OCI-LY1 (cell line): Measurements from ENCODE around the gene C16orf90.
"Not testable (repeated sequence)": the region's sequence is repeated elsewhere in the genome, so short reads cannot be mapped to it uniquely, and the experiment has no call there.

Source experiments
- H2AFZ ChIP-seq: fragments of 200-600 bp; sonication (generic), shearing (Covaris generic); 2 replicates; pipeline ENCODE4 v1.6.0; 2014; ENCODE audit warnings: antibody characterized with exemption, mild to moderate bottlenecking, low read length
- H3F3A ChIP-seq: fragments of 200-600 bp; sonication (generic), shearing (Covaris generic); 2 replicates; pipeline ENCODE4 v1.6.0; 2014; ENCODE audit warnings: mild to moderate bottlenecking, antibody characterized with exemption, low read length, moderate library complexity; ENCODE audit not compliant: insufficient read depth
- H3K27ac ChIP-seq: fragments of 200-600 bp; sonication (generic); 2 replicates; pipeline ENCODE4 v1.5.1; 2014; ENCODE audit warnings: low read length, mixed run types, mild to moderate bottlenecking, low read depth; ENCODE audit not compliant: poor library complexity, severe bottlenecking
- H3K27me3 ChIP-seq: fragments of 200-600 bp; sonication (generic); 2 replicates; pipeline ENCODE4 v1.6.0; 2014; ENCODE audit warnings: antibody characterized with exemption, mild to moderate bottlenecking, low read length, moderate library complexity; ENCODE audit not compliant: insufficient read depth
- H3K36me3 ChIP-seq: fragments of 200-600 bp; sonication (generic); 2 replicates; pipeline ENCODE4 v1.6.1; 2014; ENCODE audit warnings: mild to moderate bottlenecking, antibody characterized with exemption, low read length, moderate library complexity, mixed read lengths; ENCODE audit not compliant: insufficient read depth
- H3K4me1 ChIP-seq: fragments of 200-600 bp; sonication (generic); 2 replicates; pipeline ENCODE4 v1.5.1; 2014; ENCODE audit warnings: mild to moderate bottlenecking, low read length, moderate library complexity; ENCODE audit not compliant: insufficient read depth, severe bottlenecking
- H3K4me2 ChIP-seq: fragments of 200-600 bp; sonication (generic), shearing (Covaris generic); 2 replicates; pipeline ENCODE4 v1.6.1; 2014; ENCODE audit warnings: low read length
- H3K4me3 ChIP-seq: fragments of 200-600 bp; sonication (generic); 2 replicates; pipeline ENCODE4 v1.5.1; 2014; ENCODE audit warnings: low read length, low read depth, mild to moderate bottlenecking, mixed read lengths; ENCODE audit not compliant: poor library complexity, severe bottlenecking
- H3K79me2 ChIP-seq: fragments of 200-600 bp; shearing (Covaris generic); 2 replicates; pipeline ENCODE4 v1.6.1; 2016; ENCODE audit warnings: mixed run types, low read length, mixed read lengths; ENCODE audit not compliant: insufficient read depth
- H3K9ac ChIP-seq: fragments of 200-600 bp; sonication (generic), shearing (Covaris generic); 2 replicates; pipeline ENCODE4 v1.6.1; 2014; ENCODE audit warnings: mild to moderate bottlenecking, low read length, mixed read lengths
- H3K9me2 ChIP-seq: fragments of 200-600 bp; sonication (generic), shearing (Covaris generic); 2 replicates; pipeline ENCODE4 v1.6.1; 2014; ENCODE audit warnings: low read depth, mild to moderate bottlenecking, low read length, mixed read lengths
- H3K9me3 ChIP-seq: fragments of 200-600 bp; shearing (Covaris generic); 2 replicates; pipeline ENCODE4 v1.6.1; 2014; ENCODE audit warnings: low read length, mixed read lengths
- H4K20me1 ChIP-seq: fragments of 200-600 bp; sonication (generic), shearing (Covaris generic); 2 replicates; pipeline ENCODE4 v1.6.0; 2016; ENCODE audit warnings: mild to moderate bottlenecking, low read length; ENCODE audit not compliant: insufficient read depth
- EZH2 ChIP-seq: fragments of 200-600 bp; sonication (generic), shearing (Covaris generic); IDR thresholded peaks from 2 replicates; pipeline ENCODE4 v1.8.0; 2017; ENCODE audit warnings: borderline replicate concordance, mixed run types, mild to moderate bottlenecking, antibody characterized with exemption, low read length, moderate library complexity, mixed read lengths
- TF ChIP-seq, protein P1 (sequence below): fragments of 200-600 bp; sonication (generic), shearing (Covaris generic); IDR thresholded peaks from 2 replicates; pipeline ENCODE4 v1.5.1; 2017; ENCODE audit warnings: mild to moderate bottlenecking, antibody characterized with exemption, low read length, moderate library complexity, mixed read lengths

The C16orf90 gene

GRCh38 chr16:3501783-3502400 lies 6.6 kb upstream of the C16orf90 start:
- Histone ChIP-seq H3K27ac (no peak overlapping the region), H3K9ac (no peak overlapping the region), H3K27me3 (no peaks in the 10 kb centered on the region), H3K9me3 (no peaks in the 10 kb centered on the region), H3K9me2 (no peaks in the 10 kb centered on the region), H4K20me1 (no peaks in the 10 kb centered on the region), H3K4me3 (peak overlapping the region; percentile 72), H3K4me2 (peak overlapping the region; percentile 74; the same call in 1 of the 2 replicates), H3K4me1 (peaks cover 22% of the 10 kb centered on the region), H3F3A (no peaks in the 10 kb centered on the region), H3K36me3 (no peaks in the 10 kb centered on the region), H2AFZ (no peak overlapping the region), H3K79me2 (no peaks in the 10 kb centered on the region)
- TF ChIP-seq, protein P1, sequence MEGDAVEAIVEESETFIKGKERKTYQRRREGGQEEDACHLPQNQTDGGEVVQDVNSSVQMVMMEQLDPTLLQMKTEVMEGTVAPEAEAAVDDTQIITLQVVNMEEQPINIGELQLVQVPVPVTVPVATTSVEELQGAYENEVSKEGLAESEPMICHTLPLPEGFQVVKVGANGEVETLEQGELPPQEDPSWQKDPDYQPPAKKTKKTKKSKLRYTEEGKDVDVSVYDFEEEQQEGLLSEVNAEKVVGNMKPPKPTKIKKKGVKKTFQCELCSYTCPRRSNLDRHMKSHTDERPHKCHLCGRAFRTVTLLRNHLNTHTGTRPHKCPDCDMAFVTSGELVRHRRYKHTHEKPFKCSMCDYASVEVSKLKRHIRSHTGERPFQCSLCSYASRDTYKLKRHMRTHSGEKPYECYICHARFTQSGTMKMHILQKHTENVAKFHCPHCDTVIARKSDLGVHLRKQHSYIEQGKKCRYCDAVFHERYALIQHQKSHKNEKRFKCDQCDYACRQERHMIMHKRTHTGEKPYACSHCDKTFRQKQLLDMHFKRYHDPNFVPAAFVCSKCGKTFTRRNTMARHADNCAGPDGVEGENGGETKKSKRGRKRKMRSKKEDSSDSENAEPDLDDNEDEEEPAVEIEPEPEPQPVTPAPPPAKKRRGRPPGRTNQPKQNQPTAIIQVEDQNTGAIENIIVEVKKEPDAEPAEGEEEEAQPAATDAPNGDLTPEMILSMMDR, result no peak
- TF ChIP-seq EZH2, result no peak

- peak overlapping the region; percentile 72 for H3K4me3 ChIP-seq
- not testable (repeated sequence) for H3K9me2 ChIP-seq, H3K27me3 ChIP-seq, H2AFZ ChIP-seq, H3F3A ChIP-seq, H4K20me1 ChIP-seq, H3K79me2 ChIP-seq, H3K27ac ChIP-seq, H3K36me3 ChIP-seq, H3K9me3 ChIP-seq
- H3K4me2 ChIP-seq, result peak overlapping the region; percentile 74
- H3K4me1 ChIP-seq, result peaks cover 22% of the 10 kb centered on the region
- H3K9ac ChIP-seq, result peak overlapping the region; percentile 62
Observed at GRCh38 chr16:3501412-3501761, 6.1 kb upstream of the C16orf90 start.

DNA sequence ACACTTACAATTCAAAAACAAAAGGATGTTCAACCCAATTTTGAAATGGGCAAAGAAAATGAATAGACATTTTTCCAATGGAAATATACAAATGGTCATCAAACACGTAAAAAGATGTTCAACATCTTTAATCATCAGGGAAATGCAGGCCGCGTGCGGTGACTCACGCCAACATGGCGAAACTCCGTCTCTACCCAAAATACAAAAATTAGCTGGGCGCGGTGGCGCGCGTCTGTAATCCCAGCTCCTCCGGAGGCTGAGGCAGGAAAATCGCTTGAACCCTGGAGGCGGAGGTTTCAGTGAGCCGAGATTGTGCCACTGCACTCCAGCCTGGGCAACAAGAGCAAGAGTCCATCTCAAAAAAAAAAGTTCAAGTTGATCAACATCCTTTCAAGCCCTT lies 3.7 kb upstream of the C16orf90 start:
- Histone ChIP-seq H3K27ac (no peak overlapping the region), H3K36me3 (no peaks in the 10 kb centered on the region), H3K79me2 (no peaks in the 10 kb centered on the region), H2AFZ (no peak overlapping the region), H3F3A (no peaks in the 10 kb centered on the region), H3K4me2 (no peak overlapping the region), H3K9me2 (no peaks in the 10 kb centered on the region), H4K20me1 (no peaks in the 10 kb centered on the region), H3K27me3 (peaks cover 4% of the 10 kb centered on the region; the same call in 1 of the 2 replicates), H3K4me1 (peaks cover 22% of the 10 kb centered on the region), H3K9ac (no peak overlapping the region), H3K9me3 (no peaks in the 10 kb centered on the region), H3K4me3 (no peak overlapping the region)
- TF ChIP-seq EZH2, result no peak
- TF ChIP-seq, protein P1, result no peak

GRCh38 chr16:3497771-3498170 lies 2.5 kb upstream of the C16orf90 start:
- Histone ChIP-seq H4K20me1 (no peaks in the 10 kb centered on the region), H3K27ac (no peak overlapping the region), H3K4me2 (no peak overlapping the region), H3K9ac (no peak overlapping the region), H3K9me2 (no peaks in the 10 kb centered on the region), H3F3A (no peaks in the 10 kb centered on the region), H3K4me3 (no peak overlapping the region), H3K9me3 (no peaks in the 10 kb centered on the region), H3K4me1 (peaks cover 15% of the 10 kb centered on the region), H3K36me3 (no peaks in the 10 kb centered on the region), H2AFZ (no peak overlapping the region), H3K27me3 (peaks cover 4% of the 10 kb centered on the region; the same call in 1 of the 2 replicates), H3K79me2 (no peaks in the 10 kb centered on the region)
- TF ChIP-seq EZH2, result no peak
- TF ChIP-seq, protein P1, result no peak
